Liver (tissue), 3 donors: Measurements from ENCODE around the gene TEX29.

ENCODE experiments used
- CTCF ChIP-seq: fragments of 150-350 bp; IDR thresholded peaks from 2 replicates; pipeline ENCODE4 v1.5.1; 2017; ENCODE audit warnings: improper control_type of control experiment, low read depth, low read length; ENCODE audit not compliant: missing input control
- EGR1 ChIP-seq, 2 donors: IDR thresholded peaks; 2 replicates each; pipeline ENCODE4 v1.6.1; 2016 to 2018; ENCODE audit warnings: antibody characterized with exemption in 2 of 2, low read depth in 2 of 2
- GABPA ChIP-seq, 2 donors: IDR thresholded peaks in 1 of 2; conservative IDR thresholded peaks in 1 of 2; 2 replicates each; pipeline ENCODE4 v1.6.1; 2016; ENCODE audit warnings: antibody characterized with exemption in 2 of 2, mild to moderate bottlenecking in 1 of 2, moderate library complexity in 1 of 2
- HNF4G ChIP-seq: IDR thresholded peaks from 2 replicates; pipeline ENCODE4 v1.6.1; 2016; ENCODE audit warnings: antibody characterized with exemption
- JUND ChIP-seq, 2 donors: IDR thresholded peaks; 2 replicates each; pipeline ENCODE4 v1.6.1; 2016; ENCODE audit warnings: antibody characterized with exemption in 2 of 2
- MAX ChIP-seq: IDR thresholded peaks from 2 replicates; pipeline ENCODE4 v1.6.1; 2016; ENCODE audit warnings: antibody characterized with exemption
- RAD21 ChIP-seq, 2 donors: IDR thresholded peaks; 2 replicates each; pipeline ENCODE4 v1.6.1; 2016; ENCODE audit warnings: antibody characterized with exemption in 2 of 2, mild to moderate bottlenecking in 2 of 2
- REST ChIP-seq: IDR thresholded peaks from 2 replicates; pipeline ENCODE4 v1.6.1; 2016; ENCODE audit warnings: antibody characterized with exemption, mild to moderate bottlenecking
- RXRA ChIP-seq, 2 donors: IDR thresholded peaks; 2 replicates each; pipeline ENCODE4 v1.6.1; 2017 to 2018; ENCODE audit warnings: antibody characterized with exemption in 2 of 2, mild to moderate bottlenecking in 1 of 2
- SP1 ChIP-seq: IDR thresholded peaks from 2 replicates; pipeline ENCODE4 v1.6.1; 2018; ENCODE audit warnings: antibody characterized with exemption, mild to moderate bottlenecking
- TAF1 ChIP-seq: conservative IDR thresholded peaks from 2 replicates; pipeline ENCODE4 v1.6.1; 2016; ENCODE audit warnings: antibody characterized with exemption, mild to moderate bottlenecking
- YY1 ChIP-seq: IDR thresholded peaks from 2 replicates; pipeline ENCODE4 v1.6.1; 2016; ENCODE audit warnings: antibody characterized with exemption, mild to moderate bottlenecking
- ZBTB33 ChIP-seq: IDR thresholded peaks from 2 replicates; pipeline ENCODE4 v1.6.1; 2016; ENCODE audit warnings: antibody characterized with exemption
- TF ChIP-seq, protein P1 (sequence below): IDR thresholded peaks from 2 replicates; pipeline ENCODE4 v1.6.1; 2016; ENCODE audit warnings: antibody characterized with exemption
- donor health status: healthy.
- donor health status: healthy.

- no peak for TF ChIP-seq CTCF
- no peak for TF ChIP-seq RAD21 (IDR thresholded peaks at IDR 0.05)
- TF ChIP-seq YY1: no peak
- no peak for TF ChIP-seq GABPA (IDR thresholded peaks at IDR 0.05 in 1 of 2, conservative IDR thresholded peaks at IDR 0.05 in 1 of 2)
- TF ChIP-seq, protein P1, sequence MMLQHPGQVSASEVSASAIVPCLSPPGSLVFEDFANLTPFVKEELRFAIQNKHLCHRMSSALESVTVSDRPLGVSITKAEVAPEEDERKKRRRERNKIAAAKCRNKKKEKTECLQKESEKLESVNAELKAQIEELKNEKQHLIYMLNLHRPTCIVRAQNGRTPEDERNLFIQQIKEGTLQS: no peak
- TF ChIP-seq SP1: no peak
- TF ChIP-seq REST: no peak
- TF ChIP-seq TAF1: no peak
- no peak for TF ChIP-seq JUND (IDR thresholded peaks at IDR 0.05)
- TF ChIP-seq HNF4G: no peak
- no peak for TF ChIP-seq ZBTB33
- no peak for TF ChIP-seq EGR1 (IDR thresholded peaks at IDR 0.05; ENCODE audit: low read depth in 2 of 2)
- no peak for TF ChIP-seq MAX
- TF ChIP-seq RXRA (IDR thresholded peaks at IDR 0.05): no peak
Measured at GRCh38 chr13:111373486-111373885, 53.0 kb downstream of the TEX29 start.
